Activated CD8-positive, alpha-beta T cell treated with anti-CD3 and anti-CD28 coated beads, Interleukin-2, amount 10 ng/mL, durations not matched to agents 7 days and 5 days (primary cell): ENCODE data around the gene TANGO2. TPM values are rescaled to one million over a fixed set of nuclear protein-coding genes. Genes with fewer than 3 reads are reported as not detected.

ENCODE experiments used
- ATAC-seq: fragments of 150-1000 bp; cut with Tn5 transposase; one replicate; pipeline ENCODE4 v1.10.0; 2021; ENCODE audit warnings: moderate library complexity
- CTCF ChIA-PET: fragments of 350-600 bp; sonication (Branson Sonifier 250); formaldehyde crosslinking; loops from one replicate; lab custom pipeline; 2021; ENCODE audit warnings: antibody characterized with exemption; lab: Charles Lee
- POLR2A ChIA-PET: fragments of 350-600 bp; sonication (Branson Sonifier 250); formaldehyde crosslinking; loops from one replicate; lab custom pipeline; 2021; ENCODE audit warnings: antibody characterized with exemption; lab: Charles Lee
- DNase-seq: peaks from one replicate; pipeline ENCODE4 v3.0.0-alpha.2; 2020
- H3K27ac Mint-ChIP-seq: one replicate; pipeline ENCODE4 v1.8.0; 2021; ENCODE audit warnings: mild to moderate bottlenecking, mixed read lengths
- H3K27me3 Mint-ChIP-seq: one replicate; pipeline ENCODE4 v1.8.0; 2021; ENCODE audit warnings: low read depth, mixed read lengths
- H3K36me3 Mint-ChIP-seq: one replicate; pipeline ENCODE4 v1.8.0; 2021; ENCODE audit warnings: low read depth, mixed read lengths
- H3K4me1 Mint-ChIP-seq: one replicate; pipeline ENCODE4 v1.8.0; 2021; ENCODE audit warnings: low read depth, mixed read lengths
- H3K4me3 Mint-ChIP-seq: one replicate; pipeline ENCODE4 v1.8.0; 2021; ENCODE audit warnings: mild to moderate bottlenecking, mixed read lengths
- H3K9me3 Mint-ChIP-seq: one replicate; pipeline ENCODE4 v1.8.0; 2022; ENCODE audit warnings: mixed read lengths; ENCODE audit not compliant: insufficient read depth
- total RNA-seq, 2 experiments: library from RNA; stranded (reverse); gene quantifications; one replicate each; pipeline ENCODE4 v1.2.3, GENCODE V29; 2021

The TANGO2 gene, protein sequence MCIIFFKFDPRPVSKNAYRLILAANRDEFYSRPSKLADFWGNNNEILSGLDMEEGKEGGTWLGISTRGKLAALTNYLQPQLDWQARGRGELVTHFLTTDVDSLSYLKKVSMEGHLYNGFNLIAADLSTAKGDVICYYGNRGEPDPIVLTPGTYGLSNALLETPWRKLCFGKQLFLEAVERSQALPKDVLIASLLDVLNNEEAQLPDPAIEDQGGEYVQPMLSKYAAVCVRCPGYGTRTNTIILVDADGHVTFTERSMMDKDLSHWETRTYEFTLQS
- total RNA-seq, result 10 to 100 TPM; 39.1 to 43.3 TPM

DNA sequence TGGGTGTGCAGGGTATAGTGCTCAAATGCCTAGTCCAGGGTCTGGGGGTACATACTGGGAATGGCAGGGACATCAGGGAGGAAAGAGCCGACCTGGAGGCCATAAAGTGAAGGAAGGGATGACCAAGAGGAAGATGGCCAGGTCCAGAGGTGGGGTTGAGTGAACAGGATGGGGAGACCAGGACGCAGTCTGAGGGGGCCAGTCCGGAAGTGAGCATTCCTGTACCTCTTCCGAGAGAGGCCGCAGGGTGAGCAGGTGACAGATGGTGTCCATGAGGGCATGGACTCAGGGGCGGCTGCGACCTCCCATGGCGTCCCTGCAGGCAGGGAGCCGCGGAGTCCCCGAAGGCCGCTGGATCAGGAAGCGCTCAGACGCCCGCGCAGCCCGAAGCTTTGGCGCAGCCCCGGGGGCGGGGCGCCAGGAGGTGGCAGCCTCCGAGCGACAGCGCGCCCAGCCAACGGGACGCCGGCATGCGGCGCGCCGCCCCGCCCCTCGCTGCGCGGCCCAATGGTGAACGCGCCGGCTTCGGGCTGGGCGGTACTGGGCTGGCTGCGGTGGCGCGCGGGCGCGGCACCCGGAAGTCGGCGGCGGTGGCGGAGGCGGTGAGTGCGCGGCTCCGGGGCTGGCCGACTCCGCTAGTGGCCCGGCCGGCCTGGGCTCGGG lies at the start of gene TANGO2:
TANGO2 (plus strand) TSS at position 578 of the 663 bp plus-strand sequence. CDS start 15,689 bp downstream, outside the sequence.
- peaks cover 8% of the 10 kb centered on the region for H3K36me3 Mint-ChIP-seq
- CTCF ChIA-PET, result interaction anchor here (0.7 to 1.4 kb wide), 5 partner anchors 67 to 299 kb away, joined by 3 to 4 read pairs (median 3); partner anchors contain the start of genes DGCR6L and TRMT2A
- DNase-seq (peak; percentile 93), ATAC-seq (peak; percentile 92)
- H3K4me3 Mint-ChIP-seq, result peak within 1 kb of the TSS; percentile 91
- peak within 1 kb of the TSS; percentile 92 for H3K27ac Mint-ChIP-seq
- peaks cover 42% of the 10 kb centered on the region for H3K4me1 Mint-ChIP-seq
- peaks cover 17% of the 10 kb centered on the region for H3K27me3 Mint-ChIP-seq
- POLR2A ChIA-PET, result interaction anchor here (0.6 to 1.6 kb wide), 10 partner anchors 9 to 300 kb away, joined by 3 to 5 read pairs (median 3); partner anchors contain the start of gene TRMT2A
- H3K9me3 Mint-ChIP-seq, result no peaks in the 10 kb centered on the region

DNA sequence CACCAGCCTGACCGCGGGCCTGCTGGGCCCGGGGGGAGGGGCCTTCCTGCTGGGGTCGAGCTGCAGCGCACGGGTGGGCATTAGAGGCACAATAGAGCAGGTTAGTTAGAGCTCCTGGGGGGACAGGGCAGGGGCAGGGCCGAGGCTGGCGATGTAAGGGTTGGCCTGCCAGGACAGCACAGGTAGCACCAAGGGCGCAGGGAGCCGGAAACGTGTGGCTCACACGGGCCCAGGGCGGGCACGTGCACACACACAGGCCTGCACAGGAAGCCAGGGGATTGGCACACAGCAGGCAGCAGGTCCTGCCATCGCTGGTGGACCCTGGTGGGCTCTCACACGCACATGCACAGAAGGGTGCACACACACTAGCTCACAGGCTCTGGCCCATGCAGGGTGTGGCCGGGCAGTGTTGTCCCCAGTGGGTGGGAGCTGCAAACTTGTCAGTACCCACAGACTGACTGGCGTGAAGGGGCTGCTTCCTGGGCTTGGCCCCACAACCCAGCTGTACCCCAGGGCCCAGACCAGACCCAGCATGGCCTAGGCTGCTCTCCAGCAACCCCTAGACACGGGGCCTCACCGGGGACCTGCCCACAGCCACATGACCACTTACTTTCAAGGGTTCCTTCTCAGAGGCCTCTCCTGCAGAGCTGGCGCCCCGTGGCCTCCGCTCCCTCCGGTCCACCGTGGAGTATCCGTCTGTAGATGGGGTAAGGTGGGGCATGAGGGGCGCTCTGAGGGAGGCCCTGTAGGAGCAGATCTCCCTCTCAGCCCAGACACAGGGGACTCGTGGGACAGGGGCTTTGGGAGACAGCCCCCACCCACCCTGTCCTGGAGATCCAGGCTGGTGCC lies 49.4 kb upstream of the TANGO2 start:
- no peaks in the 10 kb centered on the region for H3K36me3 Mint-ChIP-seq
- ATAC-seq (no peak), DNase-seq (peak; percentile 36)
- H3K4me3 Mint-ChIP-seq, result no peak overlapping the region
- H3K27me3 Mint-ChIP-seq, result no peaks in the 10 kb centered on the region
- ChIA-PET POLR2A (interaction anchor here (0.9 kb wide), 1 partner anchor 49 kb away, joined by 5 read pairs; the partner anchor contains the start of gene TANGO2), CTCF (interaction anchor here (0.7 to 4.3 kb wide), 7 partner anchors 9 to 158 kb away, joined by 3 to 19 read pairs (median 5); no protein-coding TSS in a partner anchor)
- H3K4me1 Mint-ChIP-seq, result peaks cover 27% of the 10 kb centered on the region
- H3K9me3 Mint-ChIP-seq, result no peaks in the 10 kb centered on the region
- H3K27ac Mint-ChIP-seq, result peak overlapping the region; percentile 30

DNA sequence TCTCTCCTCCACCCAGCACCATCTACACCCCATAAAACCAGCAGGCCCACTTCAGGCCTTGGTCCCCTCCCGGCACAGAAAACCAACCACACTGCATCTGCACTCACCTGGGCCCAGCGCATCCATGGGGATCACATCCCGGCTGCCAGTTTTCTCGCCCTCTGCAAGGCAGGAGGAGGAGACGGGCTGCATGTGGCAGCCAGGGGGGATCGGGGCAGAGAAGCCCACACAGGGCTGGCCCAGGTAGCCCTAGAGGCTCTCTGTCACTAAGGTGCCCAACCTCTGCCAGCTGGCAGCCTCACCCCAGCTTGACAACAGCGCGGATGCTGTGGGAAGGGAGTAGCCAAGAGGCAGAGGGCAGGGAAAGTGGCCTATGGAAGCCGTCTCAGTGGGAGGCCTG lies 48.7 kb upstream of the TANGO2 start:
- Mint-ChIP-seq H3K4me1 (peaks cover 27% of the 10 kb centered on the region), H3K27ac (peak overlapping the region; percentile 30), H3K9me3 (no peaks in the 10 kb centered on the region), H3K4me3 (no peak overlapping the region), H3K27me3 (no peaks in the 10 kb centered on the region), H3K36me3 (no peaks in the 10 kb centered on the region)
- ChIA-PET CTCF (interaction anchor here (2.2 to 4.3 kb wide), 3 partner anchors 41 to 157 kb away, joined by 6 to 19 read pairs (median 16); no protein-coding TSS in a partner anchor), POLR2A (no interaction called here)
- no peak for ATAC-seq
- DNase-seq, result no peak

DNA sequence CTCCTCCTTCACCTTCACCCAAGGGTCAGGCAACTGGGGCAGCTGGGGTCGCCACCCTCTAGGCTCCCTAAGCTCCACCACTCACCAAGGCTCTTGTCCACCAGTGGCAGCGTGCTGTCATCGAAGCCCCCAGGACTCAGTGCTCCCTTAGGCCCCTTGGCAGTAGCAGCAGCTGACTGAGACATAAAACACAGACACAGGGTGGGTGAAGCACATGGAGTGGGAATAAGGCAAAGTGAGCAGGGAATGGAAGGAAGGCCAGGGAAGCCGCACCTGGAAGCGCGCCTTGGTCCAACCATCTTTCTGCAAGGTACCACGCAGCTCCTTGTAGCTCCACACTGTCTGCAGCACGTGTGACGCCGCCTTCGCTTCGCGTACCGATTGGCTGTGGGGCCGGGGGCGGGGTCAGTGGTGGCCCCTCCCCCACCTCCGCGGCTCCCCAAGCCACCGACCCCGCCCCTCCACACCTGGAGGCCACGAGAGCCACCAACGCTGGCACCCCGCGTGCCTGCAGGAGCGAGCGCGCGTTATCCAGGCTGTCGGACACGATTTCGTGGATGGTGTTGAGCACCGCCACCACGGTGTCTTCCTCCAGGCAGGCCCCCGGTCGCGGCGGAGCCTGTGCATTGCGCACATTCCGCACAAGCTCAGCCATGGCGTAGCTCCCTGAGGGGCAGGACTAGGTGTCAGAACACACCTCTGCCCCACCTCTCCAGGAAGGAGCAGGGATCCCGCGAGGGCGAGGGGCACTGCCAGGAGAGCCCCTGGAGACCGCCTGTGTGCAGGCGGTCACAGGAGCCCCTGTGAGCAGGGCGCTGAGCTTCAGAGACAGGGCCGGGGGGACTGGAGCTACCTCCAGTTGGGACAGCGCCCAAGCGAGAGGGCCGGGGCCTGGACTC lies 48.0 kb upstream of the TANGO2 start:
- POLR2A ChIA-PET, result no interaction called here

DNA sequence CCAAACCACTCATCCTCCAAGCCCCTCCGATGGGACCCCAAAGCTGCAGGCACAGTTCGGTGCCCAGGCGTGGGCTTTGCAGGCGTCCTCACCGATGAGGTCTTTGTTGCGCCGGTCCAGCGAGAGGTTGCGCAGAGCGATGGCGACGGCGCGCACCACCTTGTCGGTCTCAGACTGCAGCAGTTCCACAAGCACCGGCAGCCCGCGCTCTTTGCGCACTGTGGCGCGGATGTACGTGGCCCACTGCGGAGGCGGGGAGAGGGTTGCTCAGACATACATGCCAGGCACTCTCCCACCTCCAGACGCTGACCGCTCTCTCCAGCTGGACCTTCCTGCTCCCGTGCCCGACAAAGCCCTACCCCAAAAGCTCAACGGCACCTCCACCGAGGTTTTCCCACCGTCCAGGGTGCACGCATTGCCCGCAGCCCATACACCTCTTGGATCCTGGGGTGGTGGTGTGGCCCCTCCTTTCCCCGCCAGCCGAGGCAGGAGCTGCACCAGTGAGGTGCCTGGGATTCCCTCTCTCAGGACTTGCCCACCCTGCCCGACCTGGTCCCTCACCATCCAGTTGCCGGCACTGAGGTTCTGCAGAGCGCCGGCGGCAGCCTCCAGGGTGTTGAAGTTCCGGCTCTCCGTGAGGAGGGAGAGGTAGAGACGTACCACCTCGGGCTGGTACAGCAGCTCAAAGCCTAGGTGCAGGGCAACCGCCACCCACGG lies 47.2 kb upstream of the TANGO2 start:
- POLR2A ChIA-PET, result no interaction called here
- Mint-ChIP-seq H3K4me1 (peaks cover 27% of the 10 kb centered on the region), H3K36me3 (no peaks in the 10 kb centered on the region), H3K27ac (no peak overlapping the region), H3K4me3 (no peak overlapping the region), H3K27me3 (no peaks in the 10 kb centered on the region), H3K9me3 (no peaks in the 10 kb centered on the region)
- no peak for ATAC-seq
- no peak for DNase-seq
- CTCF ChIA-PET, result interaction anchor here (1.2 to 4.3 kb wide), 2 partner anchors 137 to 156 kb away, joined by 4 to 19 read pairs; no protein-coding TSS in a partner anchor

More for the DNA sequence above, 48.0 kb upstream of the TANGO2 start:
- Mint-ChIP-seq H3K4me3 (no peak overlapping the region), H3K27ac (no peak overlapping the region), H3K9me3 (no peaks in the 10 kb centered on the region), H3K36me3 (no peaks in the 10 kb centered on the region), H3K27me3 (no peaks in the 10 kb centered on the region), H3K4me1 (peaks cover 27% of the 10 kb centered on the region)
- ATAC-seq (no peak), DNase-seq (no peak)
- CTCF ChIA-PET, result interaction anchor here (3.3 to 4.3 kb wide), 2 partner anchors 40 to 157 kb away, joined by 16 to 19 read pairs; no protein-coding TSS in a partner anchor

DNA sequence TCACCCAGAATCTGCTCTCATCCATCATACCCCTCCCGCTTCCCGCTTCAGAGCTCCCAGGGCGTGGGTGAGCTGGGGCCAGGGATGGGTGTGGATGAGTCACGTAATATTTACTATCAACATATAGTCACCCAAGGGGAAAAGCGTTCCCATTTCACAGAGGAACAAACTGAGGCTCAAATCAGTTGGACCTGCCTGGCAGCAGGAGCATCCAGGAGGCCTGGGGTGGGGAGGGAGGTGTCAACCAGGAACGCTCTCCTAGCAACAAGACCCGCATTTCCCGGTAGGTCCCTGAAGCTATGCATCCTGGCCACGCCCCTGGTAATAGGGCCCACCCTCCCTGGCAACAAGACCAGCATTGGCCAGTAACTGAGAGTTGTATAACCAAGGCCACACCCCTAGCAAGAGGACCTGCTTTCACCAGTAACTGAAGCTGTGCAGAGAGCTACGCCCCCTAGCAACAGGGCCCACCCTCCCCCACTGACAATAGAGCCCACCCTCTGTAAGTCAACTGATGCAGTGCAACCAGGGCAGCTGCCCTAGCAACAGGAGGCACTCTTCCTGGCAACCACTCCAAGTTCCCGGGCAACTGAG lies 46.5 kb upstream of the TANGO2 start:
- H3K27ac Mint-ChIP-seq, result no peak overlapping the region
- ChIA-PET CTCF (interaction anchor here (1.2 to 4.3 kb wide), 2 partner anchors 137 to 155 kb away, joined by 4 to 19 read pairs; no protein-coding TSS in a partner anchor), POLR2A (no interaction called here)
- no peaks in the 10 kb centered on the region for H3K9me3 Mint-ChIP-seq
- H3K36me3 Mint-ChIP-seq, result no peaks in the 10 kb centered on the region
- DNase-seq (peak; percentile 54), ATAC-seq (peak; percentile 73)
- no peaks in the 10 kb centered on the region for H3K27me3 Mint-ChIP-seq
- H3K4me1 Mint-ChIP-seq, result peaks cover 27% of the 10 kb centered on the region
- no peak overlapping the region for H3K4me3 Mint-ChIP-seq

DNA sequence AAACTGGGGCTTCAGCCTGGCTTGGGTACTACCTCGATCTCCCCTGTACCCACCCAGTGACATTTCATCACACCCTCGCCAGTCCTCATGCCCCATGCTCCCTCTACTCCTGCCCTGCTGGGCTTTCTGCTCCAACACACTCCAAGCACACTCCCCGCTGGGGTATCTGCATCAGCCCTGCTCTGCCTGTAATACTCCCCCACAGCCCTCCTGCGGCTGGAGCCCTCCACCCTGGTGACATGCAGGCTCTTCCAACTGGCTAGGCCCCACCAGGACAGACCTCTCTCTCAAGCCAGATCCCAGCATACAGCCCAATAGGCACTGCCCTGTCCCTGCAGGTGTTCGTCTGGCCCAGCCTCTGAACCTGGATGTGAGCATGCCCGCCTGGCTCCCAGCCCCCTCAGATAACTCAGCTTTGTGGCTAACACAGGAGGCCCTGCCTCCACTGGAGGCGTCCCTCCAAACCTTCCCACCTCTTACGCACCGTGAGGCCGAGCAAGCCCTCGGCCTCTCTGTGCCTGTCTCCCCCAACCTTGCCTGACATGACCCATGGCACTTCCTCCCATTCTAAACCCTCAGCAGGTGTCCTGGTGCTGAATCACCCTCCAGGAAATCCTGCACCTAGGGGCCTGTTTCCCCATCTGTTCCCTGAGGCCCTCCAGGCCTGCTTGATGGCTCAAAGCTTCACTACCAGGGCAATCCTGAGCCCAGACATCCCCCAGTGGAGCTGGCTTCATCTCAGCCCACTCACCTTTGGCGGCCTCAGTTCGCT lies 45.8 kb upstream of the TANGO2 start:
- POLR2A ChIA-PET, result no interaction called here

DNA sequence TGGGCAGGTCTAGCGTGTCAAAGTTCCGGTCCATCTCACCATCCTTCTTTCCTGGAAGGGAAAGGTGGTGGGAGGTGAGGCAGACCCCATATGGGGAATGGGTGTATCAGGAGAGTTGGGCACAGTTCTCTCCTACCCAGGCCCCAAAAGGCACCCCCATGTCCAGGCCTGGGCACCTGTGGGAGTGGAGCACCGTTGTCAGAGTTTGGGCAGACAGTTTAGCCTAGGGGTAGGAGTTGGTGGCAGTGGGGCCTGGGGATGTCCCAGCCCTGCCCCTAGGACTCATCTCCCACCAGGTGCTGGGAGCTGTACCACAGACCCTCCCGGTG lies 45.2 kb upstream of the TANGO2 start:
- POLR2A ChIA-PET, result no interaction called here
- Mint-ChIP-seq H3K4me1 (peaks cover 25% of the 10 kb centered on the region), H3K27ac (no peak overlapping the region), H3K9me3 (no peaks in the 10 kb centered on the region), H3K27me3 (no peaks in the 10 kb centered on the region), H3K36me3 (no peaks in the 10 kb centered on the region), H3K4me3 (no peak overlapping the region)
- ATAC-seq, result no peak
- no peak for DNase-seq
- CTCF ChIA-PET, result no interaction called here

More for the DNA sequence above, 45.8 kb upstream of the TANGO2 start:
- Mint-ChIP-seq H3K36me3 (no peaks in the 10 kb centered on the region), H3K4me3 (no peak overlapping the region), H3K9me3 (no peaks in the 10 kb centered on the region), H3K4me1 (peaks cover 27% of the 10 kb centered on the region), H3K27ac (peak overlapping the region; percentile 19), H3K27me3 (no peaks in the 10 kb centered on the region)
- CTCF ChIA-PET, result interaction anchor here (1.2 to 4.3 kb wide), 2 partner anchors 136 to 154 kb away, joined by 4 to 19 read pairs; no protein-coding TSS in a partner anchor
- DNase-seq (no peak), ATAC-seq (no peak)

DNA sequence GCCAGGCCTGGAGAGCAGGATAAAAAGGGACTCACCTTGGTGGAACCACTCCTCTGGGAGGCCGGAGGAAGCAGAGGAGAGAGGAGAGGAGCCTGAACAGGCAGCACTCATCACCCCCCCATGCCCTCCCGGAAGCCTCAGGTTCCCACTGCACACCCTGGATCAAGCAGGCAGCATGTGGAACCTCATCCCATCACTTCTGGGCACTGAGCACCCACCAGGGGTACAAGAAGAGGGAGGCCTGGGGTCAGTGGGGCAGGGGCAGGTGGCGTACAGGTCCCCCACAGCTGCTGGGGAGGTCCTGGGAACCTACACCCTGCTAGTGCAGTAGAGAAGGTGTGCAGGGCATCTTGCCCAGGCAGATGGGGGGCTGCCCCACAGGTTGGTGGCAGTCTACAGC lies 44.2 kb upstream of the TANGO2 start:
- Mint-ChIP-seq H3K9me3 (no peaks in the 10 kb centered on the region), H3K4me3 (no peak overlapping the region), H3K27me3 (no peaks in the 10 kb centered on the region), H3K36me3 (no peaks in the 10 kb centered on the region), H3K27ac (no peak overlapping the region), H3K4me1 (peaks cover 17% of the 10 kb centered on the region)
- ChIA-PET CTCF (no interaction called here), POLR2A (no interaction called here)
- DNase-seq (no peak), ATAC-seq (no peak)
